HG02610 (cell line): Measurements from ENCODE around the gene CCDC192.

Experiments used
- ATAC-seq: cut with Tn5 transposase; IDR thresholded peaks from one replicate; pipeline ENCODE4 v1.9.1; 2021; ENCODE audit warnings: mild to moderate bottlenecking, moderate library complexity; ENCODE audit not compliant: unreplicated experiment

The CCDC192 gene

DNA sequence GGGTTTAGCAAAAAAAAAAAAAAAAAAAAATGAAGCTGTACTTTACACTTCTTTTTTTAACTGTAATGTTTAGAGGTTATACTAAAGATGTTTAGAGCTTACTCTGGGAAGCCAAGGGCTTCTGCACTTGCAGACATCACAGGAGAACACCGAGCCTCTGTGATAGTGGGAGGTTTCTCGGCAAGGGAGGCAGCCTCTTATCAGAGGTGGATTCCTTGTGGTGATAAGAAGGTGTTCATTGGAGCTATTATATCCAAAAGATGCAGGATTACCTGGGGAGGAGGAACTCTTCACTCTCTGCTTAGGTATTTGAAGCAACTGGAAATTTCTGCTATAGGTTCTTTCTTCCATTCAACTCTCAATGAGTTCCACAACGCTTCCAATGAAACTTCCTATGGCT, 209.2 kb downstream of the CCDC192 start:
- ATAC-seq: no peak

DNA sequence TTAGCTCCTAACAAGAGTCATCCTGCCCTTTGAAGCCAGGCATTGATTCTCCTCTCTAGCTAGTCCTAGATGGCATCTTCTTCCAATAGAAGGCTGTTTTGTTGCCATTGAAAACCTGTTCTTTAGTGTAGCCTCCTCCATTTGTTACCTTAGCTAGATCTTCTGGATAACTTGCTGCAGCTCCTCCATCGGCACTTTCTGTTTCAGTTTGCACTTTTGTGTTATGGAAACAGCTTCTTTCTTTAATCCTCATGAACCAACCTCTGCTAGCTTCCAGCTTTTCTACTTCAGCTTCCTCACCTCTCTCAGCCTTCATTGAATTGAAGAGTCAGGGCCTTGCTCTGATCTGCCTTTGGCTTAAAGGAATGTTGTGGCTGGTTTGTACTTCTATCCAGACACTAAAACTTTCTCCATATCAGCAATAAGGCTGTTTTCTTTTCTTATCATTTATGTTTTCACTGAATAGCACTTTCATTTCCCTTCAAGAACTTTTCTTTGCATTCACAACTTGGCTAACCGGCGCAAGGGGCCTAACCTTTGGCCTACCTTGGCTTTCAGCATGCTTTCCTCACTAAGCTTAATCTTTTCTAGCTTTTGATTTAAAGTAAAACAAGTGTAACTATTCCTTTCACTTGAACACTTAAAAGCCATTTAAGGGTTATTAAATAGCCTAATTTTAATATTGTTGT, 213.8 kb downstream of the CCDC192 start:
- ATAC-seq: no peak

DNA sequence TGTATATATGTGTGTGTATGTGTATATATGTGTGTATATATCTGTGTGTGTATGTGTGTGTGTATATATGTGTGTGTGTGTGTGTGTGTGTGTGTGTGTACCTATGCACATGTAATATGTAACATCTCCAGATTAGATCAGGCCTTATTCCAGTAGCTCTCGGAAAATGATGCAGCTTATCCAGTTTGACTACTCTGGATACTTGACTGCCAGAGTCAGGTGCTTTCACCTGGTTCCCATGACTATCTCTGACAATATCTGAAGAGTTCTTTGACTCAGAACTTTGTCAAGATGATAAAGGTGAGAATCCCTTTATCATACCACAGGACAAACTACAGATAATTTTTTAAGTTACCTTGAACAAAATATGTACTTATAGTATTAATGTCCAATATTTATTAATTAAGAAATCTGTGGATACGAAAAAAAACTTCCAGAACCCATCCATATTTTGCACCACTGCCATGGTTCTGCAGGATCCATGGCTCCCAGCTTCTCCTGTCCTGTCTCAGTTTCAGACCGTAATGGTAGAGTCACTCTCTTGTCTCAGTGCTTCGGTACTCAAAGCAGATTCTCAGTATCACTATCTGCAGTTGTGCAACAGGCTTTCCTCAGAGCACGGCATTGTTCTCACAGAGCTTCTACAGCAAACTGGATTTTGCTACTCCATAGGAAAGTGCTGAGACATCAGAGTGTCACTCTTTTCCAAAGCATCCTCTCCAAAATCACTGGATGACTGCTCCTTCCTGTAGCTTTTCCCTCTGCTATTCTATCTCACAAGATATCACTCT, 216.0 kb downstream of the CCDC192 start:
- ATAC-seq: no peak

DNA sequence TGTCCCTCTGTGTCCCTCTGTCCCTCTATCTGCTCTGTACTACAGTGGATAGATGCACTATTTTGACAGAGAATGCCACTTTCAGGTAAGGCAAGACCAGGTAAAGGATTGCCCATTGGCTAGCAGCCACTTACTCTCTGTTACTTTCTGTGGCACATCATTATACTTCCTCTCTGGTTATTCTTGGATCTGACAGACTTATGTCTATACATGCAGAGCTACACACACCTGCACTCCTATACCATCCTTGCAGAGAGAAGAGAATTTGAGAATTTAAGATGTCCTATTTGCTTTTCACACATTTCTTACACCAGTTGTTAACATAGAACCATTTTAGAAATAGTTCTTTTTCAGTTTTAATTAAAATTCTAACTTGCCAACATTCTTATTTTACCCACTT, 216.6 kb downstream of the CCDC192 start:
- ATAC-seq: no peak

DNA sequence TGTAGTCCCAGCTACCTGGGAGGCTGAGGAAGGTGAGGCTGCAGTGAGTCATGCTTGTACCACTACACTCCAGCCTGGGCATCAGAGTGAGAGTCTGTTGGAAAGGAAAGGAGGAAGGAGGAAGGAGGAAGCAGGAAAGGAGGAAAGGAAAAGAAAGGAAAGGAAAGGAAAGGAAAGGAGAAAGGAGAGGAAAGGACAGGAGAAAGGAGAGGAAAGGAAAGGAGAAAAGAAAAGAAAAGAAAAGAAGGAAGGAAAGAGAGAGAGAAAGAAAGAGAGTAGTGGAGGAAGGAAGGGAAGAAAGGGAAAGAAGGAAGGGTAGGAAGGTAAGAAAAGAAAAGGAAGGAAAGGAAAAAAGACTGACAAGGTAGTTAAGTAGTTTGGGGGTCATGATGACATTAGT, 217.7 kb downstream of the CCDC192 start:
- no peak for ATAC-seq

DNA sequence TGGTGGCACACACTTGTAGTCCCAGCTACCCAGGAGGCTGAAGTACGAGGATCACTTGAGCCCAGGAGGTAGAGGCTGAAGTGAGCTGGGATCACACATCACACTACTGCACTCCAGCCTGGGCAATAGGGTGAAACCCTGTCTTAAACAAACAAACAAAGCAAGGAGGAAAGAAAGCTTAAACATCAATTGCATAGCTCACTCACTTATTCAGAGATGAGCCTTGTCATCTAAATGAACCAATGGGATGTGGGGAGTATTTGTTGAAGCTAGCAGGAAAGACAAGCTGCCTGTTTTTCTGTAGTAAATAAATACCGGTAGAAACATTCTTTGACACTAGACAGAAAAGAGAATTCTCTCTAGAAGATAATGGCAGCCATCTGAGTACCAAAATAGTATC, 219.4 kb downstream of the CCDC192 start:
- no peak for ATAC-seq

DNA sequence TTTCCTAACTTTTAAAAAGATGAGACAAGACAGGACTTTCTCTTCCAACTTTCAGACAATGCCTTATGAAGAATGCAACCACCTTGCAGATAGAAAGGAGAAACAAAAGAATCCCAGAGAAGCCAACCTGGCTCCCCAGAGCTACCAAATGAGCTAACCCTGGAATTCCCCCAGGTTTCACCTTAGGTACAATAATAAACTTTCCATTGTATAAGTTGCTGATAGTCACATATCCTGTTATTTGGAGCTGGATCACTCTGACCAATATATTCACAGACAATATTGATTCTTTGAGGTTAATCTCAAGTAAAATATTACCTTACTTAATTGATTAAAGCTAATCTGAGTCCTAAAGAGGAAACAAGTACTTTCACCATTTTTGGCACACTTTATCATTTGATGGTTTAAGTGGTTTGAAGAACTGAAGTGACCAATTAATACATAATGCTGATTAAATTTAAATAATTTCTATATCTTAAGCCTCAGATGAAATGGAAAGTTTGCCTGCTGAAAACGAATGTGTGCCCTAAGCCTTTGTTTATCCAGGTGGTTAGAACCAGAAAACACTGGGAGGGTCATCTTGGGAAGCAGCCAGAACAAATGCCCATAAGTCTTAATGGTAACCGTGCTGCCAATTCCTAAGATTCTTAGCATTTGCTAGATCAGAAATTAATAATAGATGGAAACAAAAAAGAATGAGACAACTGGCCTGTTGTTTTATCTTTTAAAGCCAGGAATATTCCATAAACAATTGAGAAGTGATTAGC, 220.8 kb downstream of the CCDC192 start:
- peak; percentile 72 for ATAC-seq

DNA sequence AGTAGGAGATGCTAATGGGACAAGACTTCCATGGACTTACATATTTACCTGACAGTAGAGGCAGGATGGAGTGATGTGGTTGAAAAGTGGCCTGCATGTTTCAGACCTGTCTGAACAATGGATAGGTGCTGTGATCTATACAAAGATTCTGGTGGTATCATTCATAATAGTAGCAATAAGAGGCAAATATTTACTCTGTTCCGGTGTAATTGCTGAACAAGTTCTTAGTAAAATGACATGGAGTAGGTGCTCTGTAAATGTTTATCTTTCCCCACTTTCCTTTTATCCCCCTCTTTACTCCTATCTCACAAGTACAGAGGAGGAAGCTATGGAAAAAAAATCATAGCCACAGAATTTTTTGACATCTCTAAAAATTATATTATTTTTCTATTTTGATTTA, 221.4 kb downstream of the CCDC192 start:
- ATAC-seq: no peak

DNA sequence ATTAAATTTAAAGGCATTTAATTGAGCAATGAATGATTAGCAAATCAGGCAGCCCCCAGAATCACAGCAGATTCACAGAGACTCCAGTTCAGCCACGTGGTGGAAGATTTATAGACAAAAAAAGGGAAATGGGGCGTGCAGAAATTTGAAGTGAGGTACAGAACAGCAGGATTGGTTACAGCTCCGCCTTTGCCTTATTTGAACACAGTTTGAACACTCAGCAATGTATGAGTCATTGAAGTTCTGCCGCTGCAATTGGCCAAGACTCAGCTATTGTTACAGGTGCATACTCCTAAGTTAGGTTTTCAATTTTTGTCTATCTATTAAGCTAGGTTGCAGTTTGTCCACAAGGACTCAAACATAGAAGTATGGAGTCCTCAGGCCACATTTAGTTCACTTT, 222.7 kb downstream of the CCDC192 start:
- no peak for ATAC-seq

DNA sequence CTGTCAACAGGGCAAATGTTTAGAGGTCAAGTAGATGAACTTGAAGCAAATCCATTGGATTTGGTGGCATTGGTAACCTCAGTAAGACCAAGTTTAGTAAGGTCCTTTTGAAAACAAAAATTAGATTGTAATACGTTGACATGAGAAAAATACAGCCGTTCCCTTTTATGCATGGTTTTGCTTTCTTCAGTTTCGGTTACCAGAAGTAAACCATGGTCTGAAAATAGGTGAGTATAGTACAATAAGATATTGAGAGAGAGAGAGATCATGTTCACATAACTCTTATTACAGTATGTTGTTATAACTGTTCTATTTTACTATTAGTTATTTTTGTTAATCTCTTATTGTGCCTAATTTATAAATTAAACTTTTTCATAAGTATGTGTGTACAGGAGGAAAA, 223.8 kb downstream of the CCDC192 start:
- no peak for ATAC-seq

DNA sequence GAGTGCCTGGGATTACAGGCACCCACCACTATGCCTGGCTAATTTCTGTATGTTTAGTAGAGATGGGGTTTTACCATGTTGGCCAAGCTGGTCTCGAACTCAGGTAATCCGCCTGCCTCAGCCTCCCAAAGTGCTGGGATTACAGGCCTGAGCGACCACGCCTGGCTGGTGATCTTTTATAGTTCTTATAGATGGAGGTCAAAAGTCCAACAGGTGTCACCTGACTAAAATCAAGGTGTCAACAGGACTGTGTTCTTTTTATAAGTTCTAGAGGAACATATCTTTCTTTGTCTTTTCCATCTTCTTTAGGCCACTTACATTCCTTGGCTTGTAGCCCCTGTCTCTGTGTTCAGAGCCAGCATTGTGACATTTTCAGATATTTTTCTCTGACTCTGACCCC, 224.9 kb downstream of the CCDC192 start:
- no peak for ATAC-seq

DNA sequence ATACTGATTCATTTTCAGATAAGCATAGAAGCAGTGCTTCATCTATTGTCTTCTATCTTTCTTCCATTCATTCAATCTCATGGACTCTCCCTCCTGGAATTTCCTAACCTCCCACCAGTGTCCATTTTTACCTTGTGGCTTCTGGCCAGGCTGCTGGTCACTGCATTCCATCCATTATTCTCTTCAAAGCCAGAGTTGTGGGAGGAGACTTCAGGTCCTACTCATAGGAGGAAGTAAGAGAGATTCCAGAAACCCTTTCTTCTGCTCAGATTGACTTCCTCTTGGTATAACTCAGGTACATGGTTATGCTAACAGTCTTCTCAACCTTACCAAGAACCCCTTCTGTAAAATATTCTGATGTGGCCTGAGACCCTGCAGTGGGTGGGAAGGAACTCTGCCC, 227.1 kb downstream of the CCDC192 start:
- ATAC-seq: no peak

DNA sequence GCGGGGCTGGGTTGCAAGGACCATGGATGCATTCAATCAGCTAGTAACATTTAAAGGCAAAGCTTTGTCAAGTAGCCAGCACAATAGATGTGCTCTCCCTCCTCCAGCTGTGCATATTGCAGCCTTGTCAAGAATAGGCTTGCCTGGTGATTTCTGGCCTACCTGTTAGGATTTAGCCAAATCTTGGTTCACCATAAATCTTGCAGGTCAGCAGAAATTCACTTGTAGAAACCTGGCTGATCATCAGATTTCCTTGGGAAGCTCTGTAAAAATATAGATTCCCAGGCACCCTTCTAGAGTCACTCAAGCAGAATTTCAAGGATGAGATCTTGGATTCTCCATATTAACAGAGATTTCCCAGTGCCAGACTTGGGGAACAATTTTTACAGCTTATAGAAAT, 228.2 kb downstream of the CCDC192 start:
- no peak for ATAC-seq

DNA sequence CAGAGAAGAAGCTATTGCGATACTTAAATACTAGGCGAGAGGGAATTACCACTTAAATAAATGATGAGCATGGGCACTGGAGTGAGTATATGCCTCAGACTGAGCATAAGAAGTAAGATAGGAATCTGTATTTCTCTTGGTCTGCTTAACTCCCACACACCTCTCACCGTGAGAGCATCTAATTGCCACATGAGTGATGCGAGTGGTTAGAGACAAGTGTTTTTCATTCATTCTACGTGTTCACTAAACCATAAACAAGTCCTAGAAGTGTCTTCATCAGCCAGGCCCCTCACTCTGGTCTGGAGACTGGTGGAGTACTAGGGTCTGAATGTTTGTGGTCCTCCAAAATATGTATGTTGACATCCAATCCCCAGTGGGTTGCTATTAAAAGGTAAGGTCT, 230.2 kb downstream of the CCDC192 start:
- ATAC-seq: no peak

DNA sequence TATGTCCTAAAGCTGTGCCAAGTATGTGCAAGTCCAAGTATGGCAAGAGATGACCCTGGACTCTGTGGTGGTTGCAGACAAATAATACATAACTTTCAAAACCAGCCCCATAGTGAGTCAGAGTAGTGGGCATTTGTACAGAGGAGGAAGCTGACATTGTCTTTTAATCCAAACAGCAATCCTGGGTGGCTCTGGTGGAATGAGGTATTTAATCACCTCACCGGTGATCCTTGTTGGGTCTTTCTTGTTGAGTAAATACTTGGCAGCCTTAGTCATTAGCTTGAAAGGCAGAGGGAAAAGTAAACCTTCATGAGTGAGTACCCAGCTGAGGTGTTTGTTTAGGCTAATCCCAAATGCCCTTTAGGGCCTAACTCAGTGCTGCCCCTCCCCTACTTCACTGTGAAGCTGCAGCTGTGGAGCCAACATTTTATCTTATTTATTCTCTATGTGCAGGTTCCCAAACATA, 231.6 kb downstream of the CCDC192 start:
- ATAC-seq: no peak

DNA sequence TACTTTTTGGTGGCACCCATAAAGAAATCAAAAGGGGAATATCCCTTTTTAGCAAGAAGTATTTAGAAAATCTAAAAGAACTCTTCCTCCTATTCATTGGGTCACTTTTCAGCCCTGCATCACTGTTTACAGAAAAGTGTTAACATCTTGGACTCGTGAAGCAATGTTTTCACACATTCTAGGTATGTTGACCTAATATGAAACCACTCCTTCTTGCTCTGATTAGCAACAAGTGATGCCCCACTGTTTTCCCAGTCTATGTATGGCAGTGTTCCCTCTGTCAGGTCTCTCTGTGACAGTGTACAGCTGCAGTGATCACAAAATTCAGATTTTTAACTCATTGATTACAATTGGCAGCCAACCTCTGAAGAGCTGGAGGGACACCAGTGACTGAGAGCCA, 232.2 kb downstream of the CCDC192 start:
- ATAC-seq: peak; percentile 39

DNA sequence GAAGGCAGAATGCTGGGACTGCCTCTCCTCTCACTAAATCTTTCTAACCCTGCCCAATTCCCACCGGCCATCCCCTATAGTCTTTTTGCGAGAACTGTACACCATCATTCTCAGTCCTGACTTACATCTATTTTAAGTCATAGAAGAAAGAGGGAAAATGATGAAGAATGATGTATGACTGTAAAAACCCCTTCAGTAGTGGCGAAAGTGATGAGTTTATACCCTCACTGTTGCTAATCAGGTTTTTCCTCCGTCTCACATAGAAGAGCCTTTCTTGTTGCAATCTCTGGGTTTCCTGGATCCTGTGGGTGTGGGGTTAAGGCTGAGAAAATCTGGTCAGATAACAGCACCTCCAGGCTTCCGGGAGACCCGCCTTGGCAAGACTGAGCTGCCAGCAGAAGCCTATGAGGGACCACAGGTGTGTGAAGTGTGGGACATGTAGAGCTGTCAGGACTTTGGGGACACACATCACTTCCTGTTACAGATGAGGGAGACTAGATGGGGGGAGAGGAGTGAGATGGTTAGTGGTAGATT, 233.3 kb downstream of the CCDC192 start:
- ATAC-seq: peak; percentile 69

DNA sequence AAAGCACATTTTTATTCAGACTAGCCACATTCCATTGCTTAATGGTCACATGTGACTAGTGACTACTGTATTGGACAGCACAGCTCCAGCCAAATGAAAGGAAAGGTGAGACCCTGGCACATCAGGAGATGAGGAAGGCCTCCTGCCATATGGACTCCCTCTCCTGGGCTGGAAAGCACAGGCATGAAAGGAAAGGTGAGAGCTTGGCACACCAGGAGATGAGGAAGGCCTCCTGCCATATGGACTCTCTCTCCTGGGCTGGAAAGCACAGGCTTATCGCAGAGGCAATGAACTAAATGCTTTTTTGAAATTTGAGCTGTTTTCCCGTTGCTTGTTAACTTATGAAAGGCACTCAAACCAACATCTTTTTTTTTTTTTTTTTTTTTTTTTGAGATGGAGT, 235.6 kb downstream of the CCDC192 start:
- ATAC-seq: no peak

DNA sequence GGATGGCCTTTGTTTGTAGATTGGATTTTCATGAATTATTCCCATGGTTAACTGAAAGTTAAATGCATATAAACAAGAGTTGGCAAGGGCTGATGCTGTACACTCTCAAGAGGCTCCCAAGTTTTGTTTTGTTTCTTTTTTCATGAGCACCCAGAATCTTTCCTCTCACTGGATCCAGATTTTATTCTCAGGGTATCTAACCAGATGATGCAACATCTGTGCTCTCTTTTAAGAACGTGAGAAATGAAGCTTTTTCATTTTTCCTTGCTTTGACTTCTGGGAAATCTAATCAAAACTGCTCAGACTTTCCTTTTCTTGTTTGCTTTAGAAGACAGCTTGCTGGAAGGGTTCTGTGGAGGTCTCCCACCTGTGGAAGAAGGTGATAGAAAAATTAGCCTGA, 237.7 kb downstream of the CCDC192 start:
- no peak for ATAC-seq

DNA sequence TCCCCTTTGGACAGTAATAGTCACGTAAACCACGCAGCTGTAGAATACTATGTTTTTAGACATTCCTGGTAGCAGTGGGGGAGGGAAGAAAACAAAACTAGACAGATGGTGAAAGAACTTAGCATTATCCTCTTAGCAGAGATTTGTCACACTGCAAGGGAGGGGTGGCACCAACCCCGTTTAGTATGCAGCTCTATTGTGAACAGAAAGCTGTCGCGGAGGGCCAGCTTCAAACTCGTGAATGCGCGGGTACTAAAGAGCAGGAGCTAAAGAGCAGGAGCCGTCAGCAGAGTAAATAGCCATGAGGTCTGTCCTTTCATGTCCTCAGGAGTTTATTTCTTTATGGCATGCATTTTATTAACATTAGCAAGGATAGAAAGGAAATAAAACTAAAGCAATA, 238.5 kb downstream of the CCDC192 start:
- no peak for ATAC-seq

DNA sequence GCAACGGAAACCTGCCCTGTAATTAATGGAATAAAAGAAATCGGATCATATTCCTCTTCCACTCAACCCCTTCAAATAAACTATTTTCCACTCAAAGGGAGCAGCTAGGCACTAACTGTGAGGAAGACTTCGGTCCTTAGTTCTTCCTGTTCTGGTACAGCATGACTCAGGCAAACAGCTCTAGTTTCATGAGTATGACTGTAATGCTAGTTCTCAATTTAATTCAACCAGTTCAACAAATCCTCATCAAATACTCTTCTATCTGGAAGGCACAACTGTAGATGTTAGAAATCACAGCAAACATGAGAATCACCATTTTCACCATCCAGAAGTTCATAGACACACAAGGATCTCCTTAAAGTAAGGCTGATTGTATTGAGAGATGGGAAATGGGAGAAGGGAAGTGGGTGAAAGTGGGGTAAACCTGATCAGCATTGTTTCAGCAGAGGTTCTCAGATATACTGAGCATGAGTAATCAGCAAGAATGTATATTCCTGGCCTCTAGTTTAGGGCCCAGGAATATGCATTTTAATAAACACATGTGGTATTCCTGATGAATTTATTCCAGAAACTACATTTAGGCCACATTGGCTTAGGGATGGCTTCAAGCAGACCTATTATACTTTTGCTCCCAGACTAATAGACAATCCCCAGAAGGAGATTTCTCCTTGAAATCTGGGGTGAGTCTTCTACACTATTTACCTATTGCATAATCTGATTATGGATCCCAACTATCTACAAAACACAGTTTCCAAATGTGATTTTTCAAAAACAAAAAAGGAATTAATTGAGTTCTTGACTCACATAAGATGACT, 239.3 kb downstream of the CCDC192 start:
- ATAC-seq: peak; percentile 47
